Hematopoietic multipotent progenitor cell treated with erythropoietin and hydrocortisone succinate and interleukin-3 and kit ligand, for 6 days (in vitro differentiated cells): Measurements from ENCODE around the gene MLN.

Experiments used
- DNase-seq: peaks from one replicate; pipeline ENCODE4 v3.0.0-alpha.2; 2015

MLN gene, protein sequence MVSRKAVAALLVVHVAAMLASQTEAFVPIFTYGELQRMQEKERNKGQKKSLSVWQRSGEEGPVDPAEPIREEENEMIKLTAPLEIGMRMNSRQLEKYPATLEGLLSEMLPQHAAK

DNA sequence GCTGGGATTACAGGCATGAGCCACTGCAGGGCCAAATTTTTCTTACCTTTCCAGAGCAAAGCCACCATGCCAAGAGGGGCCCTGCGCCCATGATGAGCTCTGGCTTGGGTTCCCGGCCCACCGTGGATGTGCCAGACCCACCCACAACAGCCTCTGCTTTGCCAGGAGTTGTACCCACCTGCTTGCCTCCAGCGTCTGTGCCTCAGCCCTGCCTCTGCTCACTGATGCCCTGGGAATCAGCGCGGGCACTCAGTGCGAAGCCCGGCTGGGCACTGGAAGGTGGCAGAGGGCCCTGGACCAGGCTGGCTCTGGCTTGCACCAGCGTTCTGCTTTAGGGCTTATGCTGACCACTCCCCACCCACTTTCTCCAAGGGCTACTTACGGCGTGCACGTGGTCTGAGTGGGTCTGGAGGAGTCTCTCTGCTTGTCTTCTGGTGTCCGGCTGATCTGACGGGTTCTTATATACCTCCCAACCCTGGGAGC, at the start of gene MLN:
Gene MLN, minus strand, starts transcription at position 433 of the 483 bp plus-strand sequence. CDS start 2,840 bp downstream, outside the sequence.
- no peak for DNase-seq

DNA sequence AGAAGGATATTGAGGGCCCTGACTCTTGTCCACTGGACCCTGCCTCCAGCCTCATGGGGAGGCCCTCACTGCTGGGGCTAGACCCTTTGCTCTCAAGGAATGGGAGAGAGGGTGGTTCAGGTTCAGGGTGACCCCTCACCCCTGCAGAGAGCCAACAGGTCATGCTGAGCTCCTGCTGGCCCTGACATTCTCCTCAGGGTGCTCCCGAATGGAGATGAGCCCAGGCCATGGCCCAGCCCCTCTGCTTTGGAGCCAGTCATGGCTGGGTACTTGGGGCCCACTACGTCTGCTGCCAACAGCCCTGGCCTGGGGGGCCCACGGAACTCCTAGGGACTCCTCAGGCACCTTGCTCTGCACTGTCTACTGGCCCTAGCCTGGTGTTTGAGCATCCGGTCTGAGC, 49.2 kb upstream of the MLN start:
- DNase-seq, result no peak

DNA sequence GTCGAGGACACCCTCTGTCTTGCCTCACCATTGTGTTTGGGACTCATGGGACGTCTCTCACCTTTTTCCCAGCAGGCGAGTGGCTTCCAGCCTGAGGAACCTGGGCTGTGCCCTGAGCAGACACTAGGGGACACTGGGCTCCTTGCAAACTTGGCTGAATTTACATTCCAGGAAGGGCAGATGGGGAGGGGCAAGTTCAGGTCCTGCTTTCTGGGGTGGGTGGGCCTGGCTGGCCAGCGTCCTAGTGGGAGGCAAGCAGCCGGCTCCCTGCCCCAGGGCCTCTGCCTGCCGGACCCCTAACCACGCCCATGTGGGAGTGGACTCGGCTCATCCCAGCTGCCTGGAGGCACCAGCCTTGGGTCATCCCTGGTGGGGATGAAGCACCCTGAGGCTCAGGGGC, 48.2 kb upstream of the MLN start:
- peak; percentile 52 for DNase-seq

DNA sequence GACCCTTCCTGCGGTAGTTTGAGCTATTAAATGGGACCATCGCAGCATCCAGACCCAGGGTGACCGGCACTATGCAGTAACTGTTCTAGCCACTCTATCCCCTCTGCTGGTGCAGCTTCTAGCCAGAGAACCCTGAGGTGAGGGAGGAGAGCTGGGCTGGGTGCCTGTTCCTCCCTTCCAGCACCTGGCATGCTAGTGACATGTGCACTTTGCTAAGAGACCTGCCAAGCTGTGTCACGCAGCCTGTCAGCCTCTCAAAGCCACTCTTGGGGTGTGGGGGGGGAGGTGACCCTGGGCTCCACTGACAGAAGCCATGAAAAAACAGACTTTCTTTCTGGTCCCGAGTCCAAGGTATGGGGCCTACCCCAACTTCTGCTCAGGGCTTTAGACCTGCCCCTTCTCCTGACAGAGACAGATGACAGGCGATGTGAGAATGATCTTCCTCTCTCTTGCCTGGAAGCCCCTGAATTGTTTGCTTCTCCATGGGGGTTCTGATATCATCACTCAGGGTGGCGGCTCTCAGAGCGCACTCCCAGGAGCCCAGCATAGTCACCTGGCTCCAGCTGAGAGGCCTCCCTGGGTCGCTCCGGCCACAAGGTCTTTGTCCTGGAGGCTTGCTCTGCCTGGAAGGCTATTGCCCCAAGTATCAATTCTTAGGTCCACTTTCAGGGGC, 47.2 kb upstream of the MLN start:
- DNase-seq, result no peak

DNA sequence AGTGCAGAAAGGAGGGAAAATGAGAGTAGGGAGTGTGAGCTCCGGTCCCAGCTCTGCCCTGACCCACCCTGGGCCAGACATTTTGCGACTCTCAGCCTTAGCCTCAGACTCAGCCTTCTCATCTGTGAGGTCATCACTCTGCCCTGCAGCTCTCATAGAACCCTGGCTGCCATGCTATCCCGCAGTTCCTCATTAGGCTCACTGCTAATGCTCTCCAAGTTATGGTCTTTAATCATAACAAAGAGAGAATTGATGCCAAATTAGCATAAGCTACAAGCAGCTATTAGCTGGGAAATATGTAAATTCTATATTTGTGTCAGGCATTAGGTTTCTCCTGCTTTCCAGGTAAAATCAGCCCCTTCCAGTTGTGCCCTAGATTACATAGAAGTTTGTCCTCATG, 46.5 kb upstream of the MLN start:
- DNase-seq, result no peak

DNA sequence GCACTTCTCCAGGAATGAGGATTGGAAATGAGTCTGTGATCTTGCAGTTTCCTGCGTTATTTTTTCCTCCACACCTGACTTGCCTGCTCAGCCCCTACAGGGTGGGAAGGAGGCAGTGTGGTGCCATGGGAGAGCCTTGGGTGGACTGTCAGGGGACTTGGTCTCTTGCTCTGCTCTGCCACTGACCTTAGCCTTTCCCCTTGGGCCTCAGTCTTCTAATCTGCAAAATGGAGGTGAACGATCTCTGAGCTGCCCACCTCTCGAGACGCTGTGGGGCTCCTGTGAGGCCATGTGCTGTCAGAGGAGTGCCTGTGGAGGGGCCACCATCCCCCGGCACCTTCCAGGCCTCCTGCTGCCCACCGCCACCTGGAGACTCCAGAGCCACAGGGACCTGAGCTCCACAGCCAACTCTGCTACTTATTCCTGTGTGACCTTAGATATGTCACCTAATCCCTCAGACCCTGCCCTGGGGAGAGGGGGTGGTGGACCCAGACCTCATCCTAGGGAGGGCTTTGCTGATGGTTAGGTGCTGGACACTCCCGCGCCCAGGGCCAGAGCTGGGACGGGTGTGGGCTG, 45.8 kb upstream of the MLN start:
- DNase-seq, result no peak

DNA sequence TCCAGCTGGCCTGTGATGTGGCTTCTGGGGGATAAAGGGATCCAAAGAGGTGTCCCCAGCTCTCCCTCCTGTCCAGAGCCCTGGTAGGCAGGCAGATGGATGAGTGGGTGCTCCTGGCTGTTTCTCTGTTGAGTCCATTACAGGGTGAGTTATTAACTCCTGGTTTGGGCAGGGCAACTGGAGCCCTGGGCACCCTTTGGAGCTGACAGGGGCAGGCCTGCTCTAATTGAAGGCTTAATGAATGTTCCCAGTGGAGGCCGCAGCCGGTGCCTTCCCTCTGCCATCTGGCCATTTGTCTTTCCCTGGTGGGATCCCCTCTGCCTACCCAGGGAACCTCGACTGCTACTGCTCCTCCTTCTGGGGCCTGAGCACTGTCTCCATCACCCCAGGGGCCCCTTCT, 44.7 kb upstream of the MLN start:
- DNase-seq, result no peak

DNA sequence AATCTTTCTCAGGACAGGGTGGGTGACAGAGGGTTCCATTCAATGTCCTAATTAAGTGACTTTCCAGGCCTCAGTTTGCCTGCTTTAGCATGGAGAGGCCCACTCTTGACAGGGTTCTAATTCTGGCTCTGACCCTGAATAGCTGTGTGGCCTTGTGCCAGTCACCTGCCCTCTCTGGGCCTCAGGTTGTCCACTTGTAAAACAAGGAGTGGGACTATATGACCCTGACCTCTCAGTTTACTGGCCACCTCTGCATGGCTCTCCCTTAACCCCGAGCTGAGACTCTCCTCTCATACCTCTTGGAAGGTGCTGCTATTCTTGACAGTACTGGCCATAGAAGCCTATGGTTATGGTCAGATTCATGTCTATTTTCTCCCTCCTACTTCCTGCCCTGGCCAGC, 44.1 kb upstream of the MLN start:
- no peak for DNase-seq

DNA sequence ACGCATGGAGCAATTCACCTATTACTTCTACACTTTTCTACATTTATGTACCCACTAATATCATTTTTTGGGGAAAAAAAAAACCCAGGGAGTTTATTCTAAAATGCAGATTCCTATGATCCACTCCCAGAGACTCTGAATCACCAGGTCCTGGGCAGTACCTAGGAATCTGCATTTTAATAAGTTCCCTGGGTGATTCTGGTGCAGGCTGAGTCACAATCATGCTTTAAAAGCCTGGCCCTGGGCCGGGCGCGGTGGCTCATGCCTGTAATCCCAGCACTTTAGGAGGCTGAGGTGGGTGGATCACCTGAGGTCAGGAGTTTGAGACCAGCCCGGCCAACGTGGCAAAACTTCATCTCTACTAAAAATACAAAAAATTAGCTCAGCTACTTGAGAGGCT, 43.3 kb upstream of the MLN start:
- no peak for DNase-seq

DNA sequence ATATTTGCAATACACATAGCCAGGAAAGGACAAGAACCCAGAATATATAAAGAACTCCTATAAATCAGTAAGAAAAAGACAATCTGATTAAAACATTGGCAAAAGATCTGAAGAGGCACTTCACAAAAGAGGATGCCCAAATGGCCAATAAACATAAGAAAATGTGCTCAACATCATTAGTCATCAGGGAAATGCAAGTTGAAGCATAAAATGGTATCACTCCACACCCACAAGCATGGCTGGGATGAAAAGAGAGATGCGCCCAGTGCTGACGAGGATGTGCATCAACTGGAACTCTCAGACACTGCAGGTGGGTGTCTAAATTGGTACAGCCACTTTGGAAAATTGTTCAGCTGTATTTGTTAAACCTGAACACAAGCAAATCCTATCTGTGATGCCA, 42.4 kb upstream of the MLN start:
- no peak for DNase-seq

DNA sequence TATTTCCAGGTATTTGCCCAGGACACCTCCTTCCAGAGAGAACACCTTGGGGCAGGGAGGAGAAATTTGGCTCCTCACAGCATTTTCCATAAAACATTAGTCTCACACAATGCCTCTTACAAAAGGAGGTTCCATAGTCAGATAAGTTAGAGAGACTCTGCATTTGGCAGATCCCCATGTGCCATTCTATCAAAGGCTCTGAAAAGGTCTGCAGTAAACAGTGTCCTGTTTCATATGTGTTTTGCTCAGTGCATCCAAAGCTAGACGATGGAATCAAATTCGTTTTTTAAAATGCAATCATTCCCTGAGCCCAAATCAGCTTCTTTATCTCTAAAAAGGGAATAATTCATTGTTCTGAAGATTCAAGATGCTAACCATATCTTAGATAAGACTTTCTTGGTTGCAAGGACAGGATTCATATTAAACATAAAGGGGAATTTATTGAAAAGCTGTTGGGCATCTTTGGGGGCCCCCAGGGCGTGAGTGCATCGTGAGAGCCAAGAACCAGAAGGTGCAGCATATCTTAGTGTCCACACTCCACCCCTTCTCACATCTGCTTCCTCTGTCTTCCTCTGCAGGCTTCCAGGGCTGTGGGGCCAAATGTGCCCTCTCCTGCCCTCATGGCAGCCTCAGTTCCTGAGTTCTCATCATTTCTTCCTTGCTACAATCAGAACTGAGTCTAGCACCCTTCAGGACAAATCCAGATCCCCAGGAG, 41.4 kb upstream of the MLN start:
- DNase-seq, result no peak

DNA sequence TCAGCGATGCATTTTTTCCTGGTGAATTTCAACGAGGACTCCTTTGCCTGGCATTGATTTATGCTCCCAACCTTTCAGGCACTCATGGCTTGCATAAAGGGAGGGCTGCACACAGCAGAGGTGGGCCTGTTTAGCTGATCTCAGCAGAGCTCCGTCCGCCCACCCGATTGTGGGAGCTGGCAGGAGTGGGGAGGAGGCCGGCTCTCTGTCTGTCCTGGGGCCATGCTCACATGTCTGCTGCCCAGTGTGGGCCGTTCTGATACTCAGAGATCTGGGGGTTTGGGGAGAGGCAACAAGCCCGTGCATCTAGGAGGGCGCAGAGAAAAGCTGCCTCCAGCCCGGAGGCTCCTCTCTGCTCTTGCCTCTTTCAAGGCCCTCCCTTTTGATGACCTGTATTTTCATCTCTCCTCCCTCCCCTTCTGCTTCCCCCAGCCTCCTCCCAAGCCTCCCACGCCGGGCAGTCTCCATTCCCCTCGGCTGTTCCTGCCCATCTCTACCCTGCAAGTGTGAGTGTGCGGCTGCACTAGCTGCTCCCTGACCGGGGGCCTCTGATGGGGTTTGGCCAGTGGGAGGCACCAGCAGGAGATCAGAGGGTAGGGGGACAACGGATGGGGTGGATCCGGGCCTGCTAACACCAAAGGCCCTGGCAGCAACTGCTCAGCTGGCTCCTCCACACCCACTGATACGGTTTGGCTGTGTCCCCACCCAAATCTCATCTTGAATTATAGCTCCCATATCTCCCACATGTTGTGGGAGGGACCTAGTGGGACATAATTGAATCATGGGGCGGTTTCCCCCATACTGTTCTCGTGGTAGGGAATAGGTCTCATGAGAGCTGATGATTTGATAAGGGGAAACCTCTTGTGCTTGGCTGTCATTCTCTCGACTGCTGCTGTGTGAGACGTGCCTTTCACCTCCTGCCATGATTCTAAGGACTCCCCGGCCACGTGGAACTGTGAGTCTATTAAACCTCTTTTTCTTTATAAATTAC, 39.6 kb upstream of the MLN start:
- no peak for DNase-seq

DNA sequence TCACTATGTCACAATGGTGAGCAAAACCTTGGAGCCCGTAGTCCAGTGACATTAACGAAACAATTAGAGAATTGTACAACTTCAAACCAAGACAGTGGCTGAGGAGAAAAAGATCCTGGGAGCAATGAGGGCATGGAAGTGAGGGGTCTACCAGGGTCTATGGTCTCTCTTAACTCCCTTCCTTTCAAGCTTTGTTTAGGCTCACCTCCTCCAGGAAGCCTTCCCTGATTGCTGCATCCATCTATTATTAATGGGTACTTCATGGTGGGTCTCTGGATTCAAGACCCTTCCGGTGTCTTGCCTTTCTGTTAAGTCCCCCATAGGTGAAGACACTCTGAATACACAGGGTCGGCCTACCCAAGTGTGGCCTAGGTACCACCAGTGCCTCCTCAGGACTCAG, 38.1 kb upstream of the MLN start:
- no peak for DNase-seq

DNA sequence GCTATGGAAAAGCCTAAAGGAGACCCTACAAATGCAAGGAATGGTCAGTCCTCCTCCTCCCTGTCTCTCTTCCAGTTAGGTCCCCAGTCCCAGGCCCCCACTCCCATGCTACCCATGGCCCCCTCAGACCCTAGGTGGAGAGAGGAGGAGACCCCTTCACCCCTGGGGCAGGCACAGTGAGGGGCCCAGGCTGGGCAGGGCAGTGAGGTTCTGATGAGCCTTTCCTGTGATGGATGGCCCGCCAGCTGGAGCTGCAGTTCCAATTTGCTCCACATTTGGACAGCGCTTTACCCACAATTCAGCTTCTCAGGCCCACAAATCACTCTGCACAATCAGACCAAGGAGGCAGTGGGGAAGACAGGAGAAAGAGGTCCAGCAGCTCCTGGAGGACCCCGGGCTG, 37.3 kb upstream of the MLN start:
- DNase-seq, result no peak

DNA sequence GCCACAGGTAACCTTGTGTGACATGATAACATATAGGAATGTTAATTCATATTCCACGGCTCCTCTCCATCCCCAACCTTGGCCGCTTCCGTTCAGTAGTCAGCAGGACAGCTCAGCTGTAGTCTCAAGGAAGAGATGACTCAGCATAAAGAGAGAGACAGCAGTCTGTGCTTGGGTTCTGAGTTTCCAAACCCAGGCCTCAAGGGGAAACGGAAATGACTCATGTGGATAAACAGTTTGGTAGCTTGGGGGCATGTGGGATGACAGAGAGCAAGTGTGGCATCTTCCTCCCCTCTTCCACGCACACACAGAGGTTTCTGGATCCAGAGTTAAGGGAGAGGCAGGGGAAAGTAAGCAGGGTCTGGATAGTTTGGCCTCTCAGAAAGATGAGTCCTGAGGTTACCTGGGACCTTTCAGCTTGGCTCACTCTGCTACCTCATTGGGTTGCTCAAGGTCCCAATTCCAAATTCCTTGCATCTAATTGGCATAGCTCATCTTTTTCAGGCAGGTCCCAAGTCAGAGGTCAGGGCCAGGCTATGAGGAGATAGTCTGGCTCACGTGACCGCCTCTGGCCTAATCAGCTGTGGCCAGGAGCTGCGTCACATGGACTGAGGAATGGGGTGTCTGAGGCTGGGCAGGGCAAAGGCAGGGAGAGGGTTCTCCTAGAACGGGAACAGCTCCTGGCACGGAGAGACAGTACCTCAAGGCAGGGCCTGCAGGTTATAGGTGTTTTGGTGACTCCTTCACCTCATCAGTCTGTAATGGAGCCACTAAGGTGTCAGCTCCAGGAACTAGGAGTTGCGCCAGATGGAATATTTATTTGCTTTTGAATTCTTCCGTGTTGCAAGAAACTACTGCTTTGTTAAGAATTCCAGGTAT, 36.5 kb upstream of the MLN start:
- DNase-seq, result peak; percentile 89

DNA sequence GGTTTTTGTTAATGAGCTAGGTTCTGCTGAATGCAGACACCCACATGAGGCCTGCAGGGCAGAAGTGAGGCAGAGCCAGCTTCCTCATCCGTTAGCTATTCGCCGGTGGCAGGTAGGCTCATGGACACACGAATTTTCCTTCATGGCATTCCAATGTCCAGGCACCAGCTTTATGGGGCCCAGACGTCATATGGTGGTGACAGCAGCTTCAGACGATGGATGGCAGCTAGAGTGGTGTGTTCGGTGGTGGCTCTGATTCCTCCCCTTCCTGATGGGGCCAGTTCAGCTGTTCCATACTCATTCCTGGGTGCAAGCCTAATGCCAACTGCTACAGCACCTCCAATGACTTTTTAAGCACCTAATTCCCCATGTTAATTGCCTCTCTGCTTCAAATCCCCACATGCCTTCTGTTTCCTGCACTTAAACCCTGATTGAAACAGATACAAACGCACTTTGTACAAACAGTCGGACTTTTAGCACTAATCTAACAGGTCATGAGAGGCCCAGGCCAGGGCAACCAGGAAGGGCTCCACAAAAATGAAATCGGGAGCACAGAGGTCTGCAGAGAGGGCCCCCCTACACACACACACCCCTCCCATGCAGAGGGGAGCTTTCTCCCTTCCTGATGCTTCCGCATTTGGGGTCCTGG, 35.7 kb upstream of the MLN start:
- DNase-seq, result no peak

DNA sequence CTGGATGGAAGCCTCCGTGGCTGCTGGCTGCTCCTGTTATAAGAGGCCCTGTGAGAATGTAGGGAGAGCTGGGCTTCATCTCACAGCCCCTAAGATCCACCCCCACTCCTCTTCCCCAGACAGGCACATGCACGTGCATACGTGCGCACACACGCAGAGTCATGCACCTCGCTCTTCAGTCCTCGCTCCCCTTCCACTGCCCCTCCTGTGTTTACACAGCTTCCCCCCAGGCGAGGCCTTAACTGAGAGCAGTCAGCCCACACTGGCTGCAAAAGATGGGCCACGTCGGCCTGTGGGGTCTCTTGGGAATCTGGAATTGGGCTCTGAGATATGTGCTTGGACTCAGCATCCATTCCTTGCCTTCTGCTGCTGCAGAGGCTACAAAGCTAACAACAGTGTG, 35.2 kb upstream of the MLN start:
- DNase-seq, result no peak

DNA sequence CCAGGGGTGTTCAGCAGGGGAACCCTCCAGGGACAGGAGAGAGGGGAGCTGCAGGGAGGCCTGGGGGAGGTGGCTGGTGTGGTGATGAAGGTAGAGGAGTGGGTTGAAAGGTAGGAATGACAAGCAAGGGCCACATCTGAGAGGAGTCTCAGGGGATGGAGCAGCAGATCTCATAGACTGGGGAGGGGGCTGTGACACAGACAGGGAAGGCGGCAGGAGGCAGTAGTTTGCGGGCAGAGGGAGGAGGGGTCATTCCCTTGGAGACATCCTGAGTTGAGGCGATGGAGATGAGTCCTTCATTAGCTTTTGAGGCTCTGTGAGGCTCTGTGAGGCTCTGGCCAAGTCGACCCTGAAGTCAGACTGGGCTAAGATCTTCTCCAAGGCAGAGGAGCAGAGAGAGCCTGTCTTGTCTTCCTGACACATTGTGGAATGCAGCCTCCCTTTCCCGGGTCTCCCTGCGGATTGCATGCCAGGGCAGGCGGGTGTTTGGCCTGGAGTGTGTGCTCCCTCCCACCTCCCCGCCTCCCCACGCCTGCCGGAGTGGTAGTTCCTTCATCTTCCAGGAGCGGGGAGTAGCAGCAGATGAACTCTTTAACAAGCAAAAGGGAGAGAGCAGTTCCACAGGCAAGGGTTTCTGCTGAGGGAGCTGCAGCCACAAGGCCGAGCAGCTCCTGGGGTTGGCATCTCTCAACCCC, 34.3 kb upstream of the MLN start:
- DNase-seq, result no peak

DNA sequence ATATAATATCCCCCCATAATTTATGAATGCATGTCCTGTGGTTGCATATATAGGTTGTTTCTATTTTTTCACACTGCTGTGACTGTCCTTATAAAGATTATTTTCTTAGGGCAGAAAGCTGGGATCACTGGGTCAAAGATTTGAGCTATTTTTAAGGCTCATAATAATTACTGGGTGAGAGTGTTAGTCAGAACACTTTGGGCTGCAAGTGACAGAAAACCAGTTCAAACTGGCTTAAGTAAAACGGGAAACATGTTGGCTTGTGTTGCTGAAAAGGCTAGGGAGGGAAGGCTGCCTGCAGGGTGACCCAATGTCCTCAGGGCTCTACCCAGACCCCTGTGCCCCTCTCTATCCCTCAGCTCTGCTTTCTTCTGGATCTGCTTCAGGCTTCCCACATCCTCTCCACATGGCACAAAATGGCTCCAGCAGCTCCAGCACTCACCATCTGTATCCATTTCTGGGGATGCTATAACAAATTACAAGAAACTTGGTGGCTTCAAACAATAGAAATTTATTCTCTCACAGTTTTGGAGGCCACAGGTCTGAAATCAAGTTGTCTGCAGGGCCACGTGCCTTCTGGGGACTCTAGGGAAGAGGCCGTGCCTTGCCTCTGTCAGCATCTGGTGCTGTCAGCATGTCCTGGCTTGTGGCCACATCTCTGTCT, 33.1 kb upstream of the MLN start:
- no peak for DNase-seq
